Stimulated activated CD4-positive, alpha-beta T cell treated with anti-CD3 and anti-CD28 coated beads, Interleukin-12 subunit alpha, Interleukin-12 subunit beta, amount 100 ng/mL, for 4 hours (primary cell): Measurements from ENCODE around the gene STAT1.

Experiments
- DNase-seq: peaks from one replicate; pipeline ENCODE4 v3.0.0-alpha.2; 2020

The STAT1 gene

GRCh38 chr2:191013932-191014652 is at the start of gene STAT1:
Gene STAT1 (minus strand): TSS chr2:191014171. CDS start chr2:191010003, 4,168 bp downstream.
- peak; percentile 97 for DNase-seq

- DNase-seq, result no peak
Observed at GRCh38 chr2:191063584-191063983, 49.6 kb upstream of the STAT1 start.

- no peak for DNase-seq
Observed at GRCh38 chr2:191061381-191061980, 47.5 kb upstream of the STAT1 start.

- DNase-seq, result no peak
Observed at GRCh38 chr2:191059308-191059707, 45.3 kb upstream of the STAT1 start.

- no peak for DNase-seq
Observed at GRCh38 chr2:191056228-191056627, 42.3 kb upstream of the STAT1 start.

- DNase-seq, result no peak
Observed at GRCh38 chr2:191053256-191053655, 39.3 kb upstream of the STAT1 start.

- no peak for DNase-seq
Observed at GRCh38 chr2:191051825-191052778, 38.1 kb upstream of the STAT1 start.

- no peak for DNase-seq
Observed at GRCh38 chr2:191051177-191051576, 37.2 kb upstream of the STAT1 start.

- DNase-seq, result no peak
Observed at GRCh38 chr2:191050640-191050987, 36.6 kb upstream of the STAT1 start.

- DNase-seq, result no peak
Observed at GRCh38 chr2:191049728-191050639, 36.0 kb upstream of the STAT1 start.

GRCh38 chr2:191048073-191048472 is 34.1 kb upstream of the STAT1 start:
- DNase-seq, result no peak

- no peak for DNase-seq
Observed at GRCh38 chr2:191045141-191045540, 31.2 kb upstream of the STAT1 start.

- DNase-seq, result no peak
Observed at GRCh38 chr2:191043438-191043837, 29.5 kb upstream of the STAT1 start.

GRCh38 chr2:191041418-191042161 is 27.6 kb upstream of the STAT1 start:
- DNase-seq, result no peak

- DNase-seq, result no peak
Observed at GRCh38 chr2:191039616-191040015, 25.6 kb upstream of the STAT1 start.

GRCh38 chr2:191038741-191039140 is 24.8 kb upstream of the STAT1 start:
- no peak for DNase-seq

- no peak for DNase-seq
Observed at GRCh38 chr2:191038241-191038725, 24.3 kb upstream of the STAT1 start.

- no peak for DNase-seq
Observed at GRCh38 chr2:191037351-191037750, 23.4 kb upstream of the STAT1 start.

- no peak for DNase-seq
Observed at GRCh38 chr2:191036363-191036762, 22.4 kb upstream of the STAT1 start.

- DNase-seq, result no peak
Observed at GRCh38 chr2:191032588-191033429, 18.8 kb upstream of the STAT1 start.

- DNase-seq, result no peak
Observed at GRCh38 chr2:191031256-191031655, 17.3 kb upstream of the STAT1 start.
